GM18517 (cell line): ENCODE measurements around the gene TOPORS.
"Not testable (repeated sequence)": the region's sequence is repeated elsewhere in the genome, so short reads cannot be mapped to it uniquely, and the experiment has no call there.

Experiments used
- ATAC-seq: cut with Tn5 transposase; IDR thresholded peaks from one replicate; pipeline ENCODE4 v1.9.1; 2021; ENCODE audit warnings: mild to moderate bottlenecking, moderate library complexity; ENCODE audit not compliant: unreplicated experiment

TOPORS gene

GRCh38 chr9:32566770-32567169, 14.4 kb upstream of the TOPORS start:
- no peak for ATAC-seq

GRCh38 chr9:32565967-32566366, 13.6 kb upstream of the TOPORS start:
- ATAC-seq: no peak

GRCh38 chr9:32558408-32558934, 6.1 kb upstream of the TOPORS start:
- ATAC-seq: no peak

GRCh38 chr9:32554591-32554990, 2.2 kb upstream of the TOPORS start:
- no peak for ATAC-seq

GRCh38 chr9:32554107-32554506, 1.7 kb upstream of the TOPORS start:
- no peak for ATAC-seq

GRCh38 chr9:32551276-32552051, 922 bp downstream of the TOPORS start:
- peak; percentile 6 for ATAC-seq

GRCh38 chr9:32550562-32551275, 1.7 kb downstream of the TOPORS start:
- ATAC-seq: peak; percentile 58

GRCh38 chr9:32550150-32550561, 2.2 kb downstream of the TOPORS start:
- ATAC-seq: no peak

- ATAC-seq: not testable (repeated sequence)
These were observed 4.2 kb downstream of the TOPORS start for GRCh38 chr9:32548213-32548612.

GRCh38 chr9:32545884-32546283, 6.5 kb downstream of the TOPORS start:
- no peak for ATAC-seq

GRCh38 chr9:32543047-32543446, 9.3 kb downstream of the TOPORS start:
- ATAC-seq: no peak

GRCh38 chr9:32533816-32534215, 18.6 kb downstream of the TOPORS start:
- no peak for ATAC-seq

- no peak for ATAC-seq
These were observed 19.1 kb downstream of the TOPORS start for GRCh38 chr9:32533336-32533735.

- ATAC-seq: no peak
These were observed 25.7 kb downstream of the TOPORS start for GRCh38 chr9:32526707-32527048.

GRCh38 chr9:32526041-32526706, 26.2 kb downstream of the TOPORS start, which contains the start of gene RIGI:
RIGI (minus strand) TSS chr9:32526196; CDS start chr9:32526166, 30 bp downstream.
- ATAC-seq: peak; percentile 79

- ATAC-seq: peak; percentile 8
These were observed 26.7 kb downstream of the TOPORS start for GRCh38 chr9:32525709-32526030.

- ATAC-seq: peak; percentile 17
These were observed 27.3 kb downstream of the TOPORS start for GRCh38 chr9:32524892-32525708.

GRCh38 chr9:32524558-32524891, 27.9 kb downstream of the TOPORS start:
- not testable (repeated sequence) for ATAC-seq

- no peak for ATAC-seq
These were observed 28.5 kb downstream of the TOPORS start for GRCh38 chr9:32523910-32524309.

- ATAC-seq: no peak
These were observed 34.1 kb downstream of the TOPORS start for GRCh38 chr9:32518276-32518675.

- no peak for ATAC-seq
These were observed 36.1 kb downstream of the TOPORS start for GRCh38 chr9:32516241-32516640.
